Measurements from ENCODE around the gene PLXNC1. TPM values are rescaled to one million over a fixed set of nuclear protein-coding genes. Genes with fewer than 3 reads are reported as not detected.

Gene PLXNC1
- total and polyA plus RNA-seq, 2 experiments from 2014 or later = 0.78 to 1.9 TPM

GRCh38 chr12:94151582-94151981 is 3.2 kb downstream of the PLXNC1 start:
- Histone ChIP-seq H4K20me1 (ENCODE audit: insufficient read depth) (no peaks in the 10 kb centered on the region), H3K9ac (no peak overlapping the region), H3K27me3 (replicated peaks; ENCODE audit: insufficient read depth) (peaks cover 67% of the 10 kb centered on the region), H3K79me2 (ENCODE audit: insufficient read depth) (no peaks in the 10 kb centered on the region), H3F3A (ENCODE audit: insufficient read depth) (no peaks in the 10 kb centered on the region), H3K9me3 (ENCODE audit: low read depth) (no peaks in the 10 kb centered on the region), H3K36me3 (ENCODE audit: low read depth) (no peaks in the 10 kb centered on the region), H3K4me2 (ENCODE audit: unreplicated experiment) (no peak overlapping the region), H3K4me1 (ENCODE audit: insufficient read depth) (no peaks in the 10 kb centered on the region), H3K9me2 (ENCODE audit: insufficient read depth) (no peaks in the 10 kb centered on the region), H3K4me3 (no peak overlapping the region), H3K27ac (no peak overlapping the region), H2AFZ (no peak overlapping the region)
- in situ Hi-C loops (cut with MboI) = no loop called here
- TF ChIP-seq EZH2phosphoT487 (IDR thresholded peaks at IDR 0.05; ENCODE audit: insufficient read depth, low read depth) = no peak
- no peak for TF ChIP-seq EZH2 (IDR thresholded peaks at IDR 0.05; ENCODE audit: insufficient read depth, poor library complexity, severe bottlenecking)
- WGBS, 2 experiments (ENCODE audit: low coverage in 1 of 2, low lambda C conversion rate in 2 of 2, missing lambda C conversion rate in 2 of 2) = 56 to 59% methylated on average over 8 of the region's 8 CpGs
- no peak for DNase-seq

GRCh38 chr12:94152292-94153078 is 4.1 kb downstream of the PLXNC1 start:
- Histone ChIP-seq H3K27ac (no peak overlapping the region), H3K9me3 (ENCODE audit: low read depth) (no peaks in the 10 kb centered on the region), H3K4me3 (no peak overlapping the region), H4K20me1 (ENCODE audit: insufficient read depth) (no peaks in the 10 kb centered on the region), H3K79me2 (ENCODE audit: insufficient read depth) (no peaks in the 10 kb centered on the region), H3K4me1 (ENCODE audit: insufficient read depth) (no peaks in the 10 kb centered on the region), H3K27me3 (replicated peaks; ENCODE audit: insufficient read depth) (peaks cover 59% of the 10 kb centered on the region), H3F3A (ENCODE audit: insufficient read depth) (no peaks in the 10 kb centered on the region), H3K9me2 (ENCODE audit: insufficient read depth) (no peaks in the 10 kb centered on the region), H2AFZ (no peak overlapping the region), H3K4me2 (ENCODE audit: unreplicated experiment) (no peak overlapping the region), H3K36me3 (ENCODE audit: low read depth) (no peaks in the 10 kb centered on the region), H3K9ac (no peak overlapping the region)
- WGBS, 2 experiments (ENCODE audit: low coverage in 1 of 2, low lambda C conversion rate in 2 of 2, missing lambda C conversion rate in 2 of 2) = 62 to 63% methylated on average over 5 of the region's 5 CpGs
- in situ Hi-C loops (cut with MboI) = no loop called here
- TF ChIP-seq EZH2 (IDR thresholded peaks at IDR 0.05; ENCODE audit: insufficient read depth, poor library complexity, severe bottlenecking) (no peak), EZH2phosphoT487 (IDR thresholded peaks at IDR 0.05; ENCODE audit: insufficient read depth, low read depth) (no peak)
- DNase-seq = no peak

GRCh38 chr12:94157181-94157580 is 8.8 kb downstream of the PLXNC1 start:
- Histone ChIP-seq H3K9ac (no peak overlapping the region), H3K4me3 (no peak overlapping the region), H3K9me3 (ENCODE audit: low read depth) (no peaks in the 10 kb centered on the region), H4K20me1 (ENCODE audit: insufficient read depth) (no peaks in the 10 kb centered on the region), H3K27ac (no peak overlapping the region), H3F3A (ENCODE audit: insufficient read depth) (no peaks in the 10 kb centered on the region), H3K79me2 (ENCODE audit: insufficient read depth) (no peaks in the 10 kb centered on the region), H3K4me2 (ENCODE audit: unreplicated experiment) (no peak overlapping the region), H2AFZ (no peak overlapping the region), H3K27me3 (replicated peaks; ENCODE audit: insufficient read depth) (peaks cover 24% of the 10 kb centered on the region), H3K36me3 (ENCODE audit: low read depth) (no peaks in the 10 kb centered on the region), H3K9me2 (ENCODE audit: insufficient read depth) (no peaks in the 10 kb centered on the region), H3K4me1 (ENCODE audit: insufficient read depth) (no peaks in the 10 kb centered on the region)
- WGBS, 2 experiments (ENCODE audit: low coverage in 1 of 2, low lambda C conversion rate in 2 of 2, missing lambda C conversion rate in 2 of 2) = 78% methylated on average over 3 of the region's 3 CpGs
- no peak for DNase-seq
- in situ Hi-C loops (cut with MboI) = no loop called here
- TF ChIP-seq EZH2 (IDR thresholded peaks at IDR 0.05; ENCODE audit: insufficient read depth, poor library complexity, severe bottlenecking) (no peak), EZH2phosphoT487 (IDR thresholded peaks at IDR 0.05; ENCODE audit: insufficient read depth, low read depth) (no peak)

DNA sequence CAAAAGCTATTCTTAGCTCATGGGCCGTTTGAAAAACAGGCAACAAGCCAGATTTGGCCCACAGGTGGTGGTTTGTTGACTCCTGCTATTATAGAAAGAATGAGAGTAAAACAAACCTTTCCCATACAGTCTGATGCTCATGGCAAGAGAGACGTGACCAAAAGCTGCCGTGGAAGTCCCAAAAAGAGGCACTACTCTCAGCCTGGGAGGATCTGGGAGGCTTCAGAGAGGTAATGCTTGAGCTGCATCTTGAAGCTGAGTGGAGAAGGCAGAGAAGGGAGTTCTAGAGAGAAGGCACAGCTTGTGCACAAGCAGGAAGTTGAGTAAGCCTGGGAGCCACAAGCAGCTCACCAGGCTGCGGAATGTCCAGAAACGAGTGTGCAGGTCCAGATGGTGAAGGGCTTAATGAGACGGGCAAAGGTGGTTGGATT is 9.6 kb downstream of the PLXNC1 start:
- no peak overlapping the region for H3K27ac ChIP-seq
- H2AFZ ChIP-seq = no peak overlapping the region
- H3K9me2 ChIP-seq (ENCODE audit: insufficient read depth) = no peaks in the 10 kb centered on the region
- no peak overlapping the region for H3K4me3 ChIP-seq
- no peaks in the 10 kb centered on the region for H4K20me1 ChIP-seq (ENCODE audit: insufficient read depth)
- H3K27me3 ChIP-seq (replicated peaks; ENCODE audit: insufficient read depth) = peaks cover 15% of the 10 kb centered on the region
- no peaks in the 10 kb centered on the region for H3F3A ChIP-seq (ENCODE audit: insufficient read depth)
- no peak for DNase-seq
- H3K79me2 ChIP-seq (ENCODE audit: insufficient read depth) = no peaks in the 10 kb centered on the region
- H3K36me3 ChIP-seq (ENCODE audit: low read depth) = no peaks in the 10 kb centered on the region
- WGBS, 2 experiments (ENCODE audit: low coverage in 1 of 2, low lambda C conversion rate in 2 of 2, missing lambda C conversion rate in 2 of 2) = 84% methylated on average over 6 of the region's 6 CpGs
- no peaks in the 10 kb centered on the region for H3K4me1 ChIP-seq (ENCODE audit: insufficient read depth)
- no peak overlapping the region for H3K4me2 ChIP-seq (ENCODE audit: unreplicated experiment)
- no peak for TF ChIP-seq EZH2phosphoT487 (IDR thresholded peaks at IDR 0.05; ENCODE audit: insufficient read depth, low read depth)
- no peak for TF ChIP-seq EZH2 (IDR thresholded peaks at IDR 0.05; ENCODE audit: insufficient read depth, poor library complexity, severe bottlenecking)
- in situ Hi-C loops (cut with MboI) = no loop called here
- no peaks in the 10 kb centered on the region for H3K9me3 ChIP-seq (ENCODE audit: low read depth)
- H3K9ac ChIP-seq = no peak overlapping the region
